ENCODE results near the gene SLC6A13.
"Not testable (repeated sequence)": the region's sequence is repeated elsewhere in the genome, so short reads cannot be mapped to it uniquely, and the experiment has no call there.

Gene SLC6A13

DNA sequence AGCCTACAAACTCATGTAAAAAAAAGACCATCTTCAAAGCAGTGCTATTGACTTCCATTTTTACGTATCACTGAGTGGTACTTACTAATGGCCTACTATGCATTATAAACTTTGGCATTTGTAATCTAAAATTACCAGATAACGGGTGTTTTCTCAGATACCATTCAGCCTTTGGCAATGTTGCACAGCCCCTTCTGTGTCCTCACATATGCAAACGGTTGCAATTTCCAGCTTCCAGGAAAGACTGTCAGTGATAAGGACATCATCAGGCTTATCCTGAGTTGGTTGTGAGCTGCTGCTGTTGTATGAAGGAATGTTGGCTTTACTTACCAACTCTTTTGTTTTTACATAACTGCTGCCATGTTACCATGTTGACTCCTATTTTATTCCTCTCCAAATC, 1.6 kb upstream of the SLC6A13 start:
- DNase-seq (ENCODE audit: low spot score), result no peak

DNA sequence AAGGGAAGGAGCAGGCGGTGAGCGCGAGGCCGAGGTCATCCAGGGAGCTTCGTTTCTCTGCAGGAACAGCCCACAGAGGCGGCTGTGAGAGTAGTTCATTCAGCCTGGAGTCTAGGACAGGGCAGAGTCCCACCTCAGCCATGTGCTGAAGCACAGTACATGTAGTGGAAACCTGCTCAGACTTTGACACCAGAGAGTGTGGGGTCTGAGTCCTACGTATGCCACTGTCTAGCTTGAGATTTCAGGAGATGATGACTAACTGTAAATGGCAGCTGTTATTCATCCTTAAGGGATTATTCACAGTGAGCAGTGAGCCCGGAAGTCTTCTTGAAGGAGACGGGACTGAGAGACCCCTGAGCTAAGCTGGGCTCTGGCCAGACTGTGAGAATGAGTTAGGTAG, 938 bp upstream of the SLC6A13 start:
- DNase-seq (ENCODE audit: low spot score), result no peak

DNA sequence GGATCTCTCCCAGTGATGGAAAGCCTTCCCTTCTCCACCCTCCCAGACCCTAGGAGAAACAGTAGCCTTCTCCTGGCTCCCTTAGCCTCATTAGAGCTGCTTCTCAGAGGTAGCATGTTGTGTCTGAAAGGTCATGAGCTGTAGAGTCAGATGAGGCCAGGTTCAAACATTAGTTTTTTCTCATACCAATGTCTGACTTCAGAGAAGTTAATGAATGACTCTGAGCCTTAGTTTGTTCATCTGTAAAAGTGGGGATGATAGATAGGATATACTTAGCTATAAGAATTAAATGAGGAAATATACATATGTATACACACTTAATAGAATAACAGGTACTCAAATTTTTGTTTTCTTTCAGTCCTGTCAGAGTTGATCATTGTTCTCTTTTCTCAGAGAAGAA, 523 bp downstream of the SLC6A13 start:
- no peak for DNase-seq (ENCODE audit: low spot score)

DNA sequence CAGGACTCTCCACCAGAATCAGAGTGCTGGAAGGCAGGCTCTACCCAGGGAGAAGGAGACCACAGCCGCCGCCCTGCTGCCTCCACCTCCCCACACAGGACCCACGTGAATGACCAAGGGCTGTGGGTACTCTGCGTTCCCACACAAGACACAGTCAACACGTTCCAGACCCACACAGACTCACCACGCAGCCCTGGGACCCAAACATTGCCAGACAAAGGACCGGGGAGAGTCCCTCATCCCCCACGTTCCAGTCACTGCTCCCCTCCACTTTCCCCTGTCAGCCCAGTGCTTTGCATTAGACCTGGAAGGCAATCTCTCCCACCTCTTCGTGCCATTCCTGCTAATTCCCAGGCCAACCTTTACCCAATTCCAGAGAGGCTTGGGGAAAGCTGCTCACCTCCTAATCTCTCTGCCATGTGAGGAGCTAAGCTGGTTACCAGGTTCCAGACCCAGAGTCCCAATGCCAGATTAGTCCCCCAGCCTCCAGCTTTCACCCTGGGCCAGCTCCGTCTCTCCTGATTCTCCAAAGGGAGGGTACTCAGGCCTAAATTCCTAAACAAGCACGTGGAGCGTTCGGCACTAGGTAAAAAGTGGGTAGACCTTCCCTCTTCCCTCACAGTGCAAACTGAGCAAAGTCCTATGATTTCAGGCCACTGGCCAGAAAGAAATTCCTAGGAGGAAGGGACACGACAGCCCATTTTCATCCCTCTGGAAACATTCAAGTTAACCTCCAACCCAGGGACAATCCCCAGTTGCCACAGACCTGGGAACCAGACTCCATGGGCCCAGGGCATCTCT, 4.9 kb downstream of the SLC6A13 start:
- no peak for DNase-seq (ENCODE audit: low spot score)

DNA sequence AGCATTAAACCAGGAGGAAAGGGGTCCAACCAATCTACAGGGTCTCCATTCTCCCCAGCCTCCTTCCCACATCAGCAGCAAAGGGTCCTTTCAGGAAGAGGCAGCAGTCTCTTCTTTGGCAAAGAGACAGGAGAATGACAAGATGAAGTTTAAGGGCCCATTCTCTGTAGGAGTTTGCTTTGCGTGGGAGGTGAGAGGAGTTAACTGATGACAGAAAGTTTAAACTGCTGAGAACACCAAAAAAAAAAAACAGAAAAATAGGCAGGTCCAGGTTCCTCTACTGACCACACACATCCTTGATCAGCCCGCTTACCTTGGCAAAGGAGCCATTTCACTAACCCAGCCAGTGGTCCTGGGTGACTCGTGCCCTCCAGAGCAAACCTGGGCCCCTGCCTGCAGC, 5.7 kb downstream of the SLC6A13 start:
- DNase-seq (ENCODE audit: low spot score), result no peak

DNA sequence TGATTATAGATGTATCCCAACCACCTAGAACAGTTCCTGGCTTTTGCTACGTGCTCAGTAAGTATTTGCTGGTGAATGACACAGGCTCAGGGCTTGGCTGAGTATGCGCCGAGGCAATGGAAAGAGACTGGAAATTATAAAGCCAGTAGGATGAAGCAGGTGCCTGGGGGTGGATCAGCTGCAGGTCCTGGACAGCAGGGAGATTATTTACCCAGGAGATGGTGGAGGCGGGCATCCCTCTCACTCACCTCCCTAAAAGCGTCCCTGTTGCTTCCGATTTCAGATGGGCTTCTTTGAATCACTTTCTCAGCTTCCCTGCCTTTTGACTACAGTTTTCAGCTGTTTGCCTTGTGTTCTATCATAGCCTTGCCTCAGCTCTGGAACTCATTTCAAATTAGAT, 6.4 kb downstream of the SLC6A13 start:
- no peak for DNase-seq (ENCODE audit: low spot score)

DNA sequence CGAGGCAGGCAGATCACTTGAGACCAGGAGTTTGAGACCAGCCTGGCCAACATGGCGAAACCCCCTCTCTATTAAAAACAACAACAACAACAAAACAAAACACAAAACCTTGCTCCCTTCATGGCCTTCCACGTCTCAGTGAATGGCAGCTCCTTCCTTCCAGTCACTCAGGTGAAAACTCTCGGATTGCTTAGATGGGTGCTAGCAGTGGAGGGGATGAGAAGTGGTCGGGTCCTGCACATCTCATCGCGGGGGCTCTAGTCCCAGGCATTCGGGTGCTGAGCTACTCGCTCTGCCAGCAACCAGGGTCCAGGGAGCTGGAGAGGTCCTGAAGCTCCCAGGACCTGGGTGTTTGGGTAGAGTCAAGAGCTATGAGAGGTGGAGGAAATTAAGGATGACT, 7.7 kb downstream of the SLC6A13 start:
- DNase-seq (ENCODE audit: low spot score), result no peak

DNA sequence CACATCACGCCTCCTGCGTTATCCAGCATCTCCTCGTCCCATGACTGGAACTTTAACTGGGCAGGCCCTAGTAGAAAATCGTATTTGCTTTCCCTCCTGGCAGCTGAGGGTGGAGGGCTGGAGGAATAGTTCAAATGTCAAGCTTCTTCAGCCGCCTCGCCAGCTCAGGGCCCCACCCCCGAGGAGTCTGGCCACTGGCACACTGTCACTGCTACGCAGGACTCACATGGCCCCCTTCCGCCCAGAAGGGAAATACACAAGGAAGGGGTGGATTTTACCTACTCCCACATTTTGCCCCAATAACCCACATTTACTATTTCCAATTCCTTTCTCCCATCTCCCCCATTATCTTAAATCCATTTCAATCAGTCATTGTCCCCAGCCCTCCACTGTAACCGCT, 8.6 kb downstream of the SLC6A13 start:
- DNase-seq (ENCODE audit: low spot score), result no peak

DNA sequence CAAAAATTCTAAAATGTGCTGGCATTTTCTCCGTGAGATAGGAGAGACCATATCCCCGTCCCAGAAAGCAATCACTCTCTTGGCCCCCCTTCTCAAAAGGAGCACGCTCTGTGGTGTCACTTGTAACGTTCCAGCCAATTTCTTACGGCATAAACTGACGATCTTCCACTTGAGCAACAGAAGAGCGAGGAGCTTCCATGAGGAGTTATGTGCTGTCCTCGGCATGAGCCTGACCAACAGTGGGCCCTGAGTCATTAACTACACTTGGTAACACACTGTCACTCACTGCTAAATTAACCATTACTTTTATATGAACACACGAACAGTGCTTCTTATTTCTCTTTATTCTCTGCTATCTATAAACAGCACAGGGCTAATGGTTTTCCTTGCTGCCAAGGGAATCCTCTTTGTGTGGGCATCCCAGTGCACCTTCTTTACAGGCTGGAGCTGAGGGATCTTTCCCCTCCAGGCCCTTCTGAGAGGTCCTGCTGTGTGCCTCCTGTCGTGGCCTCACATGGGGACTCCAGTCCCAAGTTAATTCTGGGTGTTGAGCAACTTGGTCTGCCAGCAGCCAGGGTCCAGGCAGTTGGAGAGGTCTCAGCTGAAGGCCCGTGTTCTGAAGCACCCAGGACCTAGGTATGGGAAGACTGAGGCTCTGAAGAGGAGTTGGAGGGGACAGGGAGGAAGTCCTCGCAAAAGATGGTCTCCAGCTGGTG, 9.4 kb downstream of the SLC6A13 start:
- DNase-seq (ENCODE audit: low spot score), result no peak

DNA sequence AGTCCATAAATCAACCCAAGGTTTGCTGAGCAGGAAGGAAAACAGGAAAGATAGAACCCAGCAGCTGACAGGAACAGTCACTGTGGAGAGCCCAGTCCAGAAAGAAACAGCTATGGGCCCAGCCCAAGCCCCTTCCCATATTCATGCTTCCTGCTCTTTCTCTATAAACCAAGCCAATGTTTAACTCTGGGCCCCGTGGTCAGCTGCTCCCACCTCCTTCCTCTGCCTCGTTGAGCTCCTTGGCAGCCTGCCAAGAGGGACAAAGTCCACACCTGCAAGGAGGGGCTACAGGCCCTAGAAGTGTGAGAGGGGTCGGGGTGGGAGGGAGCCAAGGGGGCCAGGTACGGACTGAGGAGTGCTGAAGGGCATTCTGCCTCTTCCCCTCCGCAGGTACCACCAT, 10.0 kb downstream of the SLC6A13 start:
- DNase-seq (ENCODE audit: low spot score), result no peak

DNA sequence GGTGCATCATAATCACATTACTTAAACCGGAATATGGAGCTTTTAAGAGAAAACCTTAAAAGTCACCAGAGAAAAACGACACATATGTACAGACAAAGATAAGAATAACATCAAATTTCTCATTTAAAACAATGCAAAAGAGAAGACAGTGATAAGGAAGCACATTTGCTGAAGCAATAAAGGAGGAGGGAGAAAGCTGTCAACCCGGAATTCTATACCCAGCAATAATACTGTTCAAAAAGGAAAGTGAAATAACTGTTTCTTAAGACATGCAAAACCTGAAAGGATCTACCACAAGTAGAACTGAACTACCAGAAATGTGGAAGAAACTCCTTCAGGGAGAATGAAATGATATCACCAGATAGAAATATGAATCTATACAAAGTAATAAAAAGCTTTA, 15.4 kb downstream of the SLC6A13 start:
- no peak for DNase-seq (ENCODE audit: low spot score)

DNA sequence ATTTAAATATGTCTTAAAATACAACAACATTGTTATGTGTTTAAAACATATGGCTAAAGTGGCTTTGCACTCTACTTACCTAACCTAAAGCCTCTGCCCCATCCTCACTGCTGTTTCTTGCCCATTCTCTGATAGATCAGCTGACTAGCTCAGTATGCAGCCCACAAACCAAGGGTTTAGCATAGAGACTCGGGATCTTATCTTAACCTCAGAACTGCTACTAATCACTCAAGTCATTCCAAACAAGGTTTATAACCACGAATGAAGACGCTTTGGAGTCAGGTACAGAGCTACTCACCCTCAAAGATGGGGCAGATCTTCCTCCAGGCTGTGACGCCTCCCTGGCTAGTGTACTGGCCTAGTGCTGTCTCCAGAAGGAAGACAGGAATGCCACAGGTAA, 19.3 kb downstream of the SLC6A13 start:
- DNase-seq (ENCODE audit: low spot score), result no peak

DNA sequence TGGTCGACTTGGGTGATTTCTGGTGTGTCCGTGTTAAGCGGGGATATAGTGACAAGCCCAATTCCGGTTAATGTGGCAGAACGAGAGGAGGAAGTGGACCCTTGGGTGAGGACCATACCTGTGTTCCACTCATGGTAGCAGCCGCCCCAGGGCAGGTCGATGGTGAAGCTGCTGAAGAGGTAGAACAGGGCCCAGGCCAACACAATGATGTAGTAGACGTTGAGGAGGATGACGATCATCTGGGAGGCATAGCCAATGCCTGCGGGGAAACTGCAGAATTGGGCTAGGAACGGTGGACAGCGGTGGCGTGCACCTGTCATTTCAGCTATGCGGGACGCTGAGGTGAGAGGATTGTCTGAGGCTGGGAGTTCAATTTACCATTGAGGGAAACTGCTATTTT, 20.1 kb downstream of the SLC6A13 start:
- DNase-seq (ENCODE audit: low spot score), result no peak

DNA sequence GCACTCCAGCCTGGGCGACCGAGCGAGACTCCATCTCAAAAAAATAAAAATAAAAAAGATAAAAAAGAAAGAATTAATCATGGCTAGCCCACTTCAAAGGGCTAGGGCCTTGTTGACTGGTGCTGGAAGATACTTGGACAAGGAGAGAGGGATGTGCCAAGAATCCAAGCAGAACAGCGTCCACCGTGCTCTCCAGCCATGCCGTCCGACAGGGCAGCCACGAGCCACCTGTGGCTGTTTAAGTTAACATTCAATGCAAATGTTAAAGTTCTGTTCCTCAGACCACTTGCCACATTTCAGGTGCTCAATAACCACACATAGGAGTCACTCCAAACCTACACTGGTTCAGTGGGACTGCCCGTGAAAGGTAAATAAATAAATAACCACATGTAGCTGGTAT, 21.4 kb downstream of the SLC6A13 start:
- no peak for DNase-seq (ENCODE audit: low spot score)

DNA sequence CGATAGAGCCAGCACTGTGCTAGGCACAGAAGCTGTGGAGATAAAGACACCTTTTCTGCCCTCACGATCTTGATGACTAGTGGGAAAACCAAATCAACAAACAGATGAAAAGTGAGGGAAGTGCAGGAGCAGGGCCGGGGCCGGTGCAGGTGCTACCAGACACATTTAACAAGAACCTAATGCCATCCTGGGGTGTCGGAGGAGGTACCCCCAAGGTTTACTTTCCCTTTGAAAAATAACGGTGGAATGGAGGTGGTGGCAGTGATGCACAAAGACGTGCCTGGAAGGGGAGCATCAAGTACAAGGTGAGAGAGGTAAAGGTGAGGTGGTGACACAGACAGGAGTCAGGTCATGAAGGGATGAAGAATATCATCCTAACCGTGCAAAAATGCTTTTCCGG, 22.1 kb downstream of the SLC6A13 start:
- no peak for DNase-seq (ENCODE audit: low spot score)

DNA sequence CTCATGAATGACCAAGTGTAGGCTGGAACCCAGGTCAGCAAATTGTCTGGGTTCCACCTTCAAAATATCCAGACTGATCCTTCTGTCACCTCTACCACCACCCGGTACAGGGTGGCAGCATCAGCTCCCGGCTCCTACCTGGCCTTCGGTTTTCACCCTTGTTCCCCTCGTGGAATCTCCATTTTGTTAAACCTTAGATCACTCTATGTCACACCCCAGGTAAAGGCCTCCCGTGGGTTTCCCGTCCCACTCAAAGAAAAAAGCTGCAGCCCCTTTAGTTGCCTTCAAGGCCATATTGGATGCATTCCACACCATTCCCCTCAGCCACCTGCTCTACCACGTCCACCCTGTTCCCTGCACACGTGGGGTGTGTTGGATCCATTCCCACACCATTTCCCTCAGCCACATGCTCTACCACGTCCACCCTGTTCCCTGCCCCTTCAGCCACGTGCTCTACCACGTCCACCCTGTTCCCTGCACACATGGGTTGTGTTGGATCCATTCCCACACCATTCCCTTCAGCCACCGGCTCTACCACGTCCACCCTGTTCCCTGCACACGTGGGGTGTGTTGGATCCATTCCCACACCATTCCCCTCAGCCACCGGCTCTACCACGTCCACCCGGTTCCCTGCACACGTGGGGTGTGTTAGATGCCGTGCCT, 23.8 kb downstream of the SLC6A13 start:
- DNase-seq (ENCODE audit: low spot score), result no peak

DNA sequence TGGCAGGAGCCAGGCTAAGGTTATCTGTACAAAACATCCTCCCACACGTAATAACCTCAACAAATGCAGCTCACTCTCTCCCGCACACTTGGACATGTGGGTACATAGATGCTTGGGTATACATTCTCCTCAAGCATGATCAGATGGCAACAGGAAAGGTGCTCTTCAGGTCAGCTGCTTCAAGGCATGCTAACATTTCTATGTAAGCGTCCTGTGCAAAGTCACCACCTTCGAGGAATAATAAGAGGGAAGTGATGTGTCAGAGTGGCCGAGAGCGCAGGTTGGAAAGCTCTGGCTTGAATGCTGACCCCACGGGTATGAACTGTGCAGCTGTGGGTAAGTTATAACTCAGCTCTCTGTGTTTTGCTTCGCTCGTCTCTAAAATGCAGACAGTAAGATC, 24.5 kb downstream of the SLC6A13 start:
- DNase-seq (ENCODE audit: low spot score), result no peak

DNA sequence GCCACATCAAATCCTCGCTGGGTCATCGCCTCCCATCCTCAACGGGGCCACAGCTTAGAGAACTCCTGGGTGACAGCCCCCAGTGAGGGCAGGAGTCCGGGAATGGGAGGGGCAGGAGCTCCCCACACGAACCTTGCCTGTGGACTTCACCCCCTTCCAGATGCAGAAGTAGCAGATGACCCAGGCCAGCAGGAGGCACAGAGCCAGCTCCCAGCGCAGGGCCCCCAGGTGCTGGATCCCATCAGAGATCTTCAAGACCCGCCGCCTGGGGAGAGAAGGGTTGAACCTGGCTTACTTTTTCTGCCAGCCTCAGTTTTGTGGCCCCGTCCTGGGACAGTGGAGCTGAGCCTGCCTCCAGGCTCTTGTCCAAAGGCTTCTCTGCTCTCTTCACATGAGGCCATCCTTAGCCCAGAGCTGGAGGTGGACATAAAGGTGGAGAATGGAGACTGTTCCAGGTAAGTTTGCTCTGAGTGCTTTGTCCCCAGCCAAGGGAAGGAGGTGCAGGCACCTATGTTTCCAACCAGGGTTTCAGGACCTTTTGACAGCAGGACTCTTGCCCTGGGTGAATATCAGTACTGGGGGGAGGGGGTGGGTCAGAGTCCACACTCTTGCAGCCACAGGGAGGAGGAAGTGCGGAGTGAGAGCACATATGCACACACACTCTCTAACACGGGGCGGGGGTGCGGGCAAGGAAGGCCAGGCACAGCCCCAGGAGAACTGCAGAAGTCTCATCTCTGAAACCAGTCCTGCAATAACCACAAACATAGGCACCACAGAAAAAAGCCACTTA, 25.4 kb downstream of the SLC6A13 start:
- DNase-seq (ENCODE audit: low spot score), result no peak

DNA sequence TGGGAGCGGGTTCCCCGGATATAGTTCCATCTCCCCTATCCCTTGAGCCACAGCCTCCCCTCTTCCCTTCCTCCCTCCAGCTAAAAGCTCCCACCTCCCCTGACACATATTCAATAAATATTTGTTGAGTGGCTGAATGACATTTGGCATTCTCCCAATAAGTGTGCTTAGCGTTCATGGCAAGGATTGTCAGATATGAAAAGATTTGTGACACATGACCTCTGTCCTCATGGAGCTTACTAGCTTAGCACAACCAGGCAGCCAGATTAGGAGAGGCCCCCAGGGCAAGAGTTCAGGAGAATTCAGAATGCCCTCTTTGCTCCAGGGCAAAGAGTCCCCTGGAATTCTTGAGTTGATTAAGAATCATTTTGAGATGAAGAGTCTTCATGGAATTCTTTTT, 26.2 kb downstream of the SLC6A13 start:
- DNase-seq (ENCODE audit: low spot score), result no peak

DNA sequence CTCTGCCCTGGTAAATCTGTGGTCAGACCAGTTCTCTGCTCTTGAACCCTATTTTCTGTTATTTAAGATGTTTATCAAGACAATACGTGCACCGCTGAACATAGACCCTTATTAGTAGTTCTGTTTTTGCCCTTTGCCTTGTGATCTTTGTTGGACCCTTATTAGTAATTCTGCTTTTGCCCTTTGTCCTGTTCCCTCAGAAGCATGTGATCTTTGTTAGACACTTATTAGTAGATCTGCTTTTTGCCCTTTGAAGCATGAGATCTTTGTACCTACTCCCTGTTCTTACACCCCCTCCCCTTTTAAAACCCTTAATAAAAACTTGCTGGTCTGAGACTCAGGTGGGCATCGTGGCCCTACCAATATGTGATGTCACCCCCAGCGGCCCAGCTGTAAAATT, 26.7 kb downstream of the SLC6A13 start:
- DNase-seq (ENCODE audit: low spot score), result not testable (repeated sequence)

DNA sequence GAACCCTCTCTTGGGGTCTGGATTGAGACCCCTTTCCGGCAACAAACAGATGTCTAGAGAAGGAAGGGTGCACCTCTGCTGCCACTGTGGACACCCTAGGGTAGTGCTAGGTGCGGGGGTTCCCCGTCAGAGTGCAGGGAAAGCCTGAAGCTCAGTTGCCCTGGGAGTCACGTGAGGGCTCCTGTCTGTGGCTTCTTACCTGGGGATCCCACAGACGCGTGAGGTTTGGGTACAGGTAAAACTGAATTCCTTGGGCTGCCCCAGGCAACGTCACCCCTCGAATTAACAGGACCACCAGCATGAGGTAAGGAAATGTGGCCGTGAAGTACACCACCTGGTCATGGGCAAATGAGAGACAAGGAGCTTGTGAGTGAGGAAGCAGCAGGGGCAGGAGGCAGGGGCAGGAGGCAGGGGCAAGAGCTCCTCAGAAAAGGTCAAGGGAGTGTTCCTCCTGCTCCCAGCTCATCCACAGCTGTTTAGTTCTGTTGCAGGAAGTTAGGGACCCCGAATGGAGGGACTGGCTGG, 27.7 kb downstream of the SLC6A13 start:
- no peak for DNase-seq (ENCODE audit: low spot score)

DNA sequence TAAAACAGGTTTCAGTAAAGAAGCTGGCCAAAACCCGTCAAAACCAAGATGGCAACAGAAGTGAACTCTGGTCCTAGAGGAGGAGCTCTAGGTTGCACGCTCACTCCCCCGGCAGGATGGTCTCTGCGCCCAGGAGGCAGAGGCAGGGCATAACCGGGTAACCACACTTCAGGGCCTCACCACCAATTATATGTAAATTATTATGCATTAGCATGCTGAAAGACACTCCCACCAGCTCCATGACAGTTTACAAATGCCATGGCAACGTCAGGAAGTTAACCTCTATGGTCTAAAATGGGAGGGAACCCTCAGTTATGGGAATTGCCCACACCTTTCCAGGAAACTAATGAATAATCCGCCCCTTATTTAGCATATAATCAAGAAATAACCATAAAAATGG, 28.6 kb downstream of the SLC6A13 start:
- DNase-seq (ENCODE audit: low spot score), result no peak

All from GM03348 (cell line).